Measurements from ENCODE around the gene RPL10A.

RPL10A gene

DNA sequence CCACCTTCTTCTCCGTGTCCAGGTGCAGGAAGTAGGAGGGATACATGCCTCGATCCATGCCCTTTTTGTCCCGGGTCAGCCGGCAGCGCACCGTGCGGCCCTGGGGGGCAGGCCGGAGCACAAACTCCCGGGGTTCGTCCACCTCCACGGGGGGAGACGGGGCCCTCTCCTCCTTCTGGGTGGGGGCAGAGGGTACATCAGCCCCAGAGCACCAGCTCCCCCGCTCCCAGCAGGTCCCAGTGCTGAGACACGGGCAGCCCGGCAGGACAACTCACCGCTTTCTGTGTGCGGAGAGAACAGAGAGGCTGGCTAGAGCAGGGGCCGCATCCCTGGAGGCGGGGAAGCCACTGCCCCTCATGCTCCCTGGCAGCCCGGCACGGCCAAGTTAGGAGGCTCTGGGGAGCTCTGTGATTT lies 37.8 kb downstream of the RPL10A start:
- in situ Hi-C loops (cut with MboI; ENCODE audit: low sequenced_read_pairs, unreplicated experiment) = no loop called here
- no peak for DNase-seq (ENCODE audit: low spot score)
- TF ChIP-seq, protein P1, sequence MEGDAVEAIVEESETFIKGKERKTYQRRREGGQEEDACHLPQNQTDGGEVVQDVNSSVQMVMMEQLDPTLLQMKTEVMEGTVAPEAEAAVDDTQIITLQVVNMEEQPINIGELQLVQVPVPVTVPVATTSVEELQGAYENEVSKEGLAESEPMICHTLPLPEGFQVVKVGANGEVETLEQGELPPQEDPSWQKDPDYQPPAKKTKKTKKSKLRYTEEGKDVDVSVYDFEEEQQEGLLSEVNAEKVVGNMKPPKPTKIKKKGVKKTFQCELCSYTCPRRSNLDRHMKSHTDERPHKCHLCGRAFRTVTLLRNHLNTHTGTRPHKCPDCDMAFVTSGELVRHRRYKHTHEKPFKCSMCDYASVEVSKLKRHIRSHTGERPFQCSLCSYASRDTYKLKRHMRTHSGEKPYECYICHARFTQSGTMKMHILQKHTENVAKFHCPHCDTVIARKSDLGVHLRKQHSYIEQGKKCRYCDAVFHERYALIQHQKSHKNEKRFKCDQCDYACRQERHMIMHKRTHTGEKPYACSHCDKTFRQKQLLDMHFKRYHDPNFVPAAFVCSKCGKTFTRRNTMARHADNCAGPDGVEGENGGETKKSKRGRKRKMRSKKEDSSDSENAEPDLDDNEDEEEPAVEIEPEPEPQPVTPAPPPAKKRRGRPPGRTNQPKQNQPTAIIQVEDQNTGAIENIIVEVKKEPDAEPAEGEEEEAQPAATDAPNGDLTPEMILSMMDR (IDR thresholded peaks at IDR 0.05; ENCODE audit: borderline replicate concordance, control extremely low read depth, extremely low read depth, insufficient read depth, missing control alignments) = no peak

DNA sequence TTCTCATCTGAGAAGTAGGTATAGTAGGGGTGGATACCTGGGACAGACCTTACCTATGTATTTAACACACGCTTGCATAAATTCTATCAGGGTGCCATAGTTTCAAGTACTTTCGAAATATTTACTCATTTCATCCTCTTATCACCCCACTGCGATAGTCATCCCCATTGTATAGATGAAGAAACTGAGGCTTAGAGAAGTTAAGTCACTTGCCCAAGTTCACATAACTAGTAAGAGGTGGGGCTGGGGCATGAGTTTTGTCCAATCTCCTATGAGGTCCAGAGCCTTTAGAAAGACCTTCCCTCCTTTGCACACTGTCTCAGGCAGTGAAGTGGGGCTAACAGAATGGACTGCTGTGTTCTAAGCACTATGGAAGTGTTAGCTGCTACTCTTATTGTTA lies 38.3 kb downstream of the RPL10A start:
- DNase-seq (ENCODE audit: low spot score) = no peak
- in situ Hi-C loops (cut with MboI; ENCODE audit: low sequenced_read_pairs, unreplicated experiment) = no loop called here

DNA sequence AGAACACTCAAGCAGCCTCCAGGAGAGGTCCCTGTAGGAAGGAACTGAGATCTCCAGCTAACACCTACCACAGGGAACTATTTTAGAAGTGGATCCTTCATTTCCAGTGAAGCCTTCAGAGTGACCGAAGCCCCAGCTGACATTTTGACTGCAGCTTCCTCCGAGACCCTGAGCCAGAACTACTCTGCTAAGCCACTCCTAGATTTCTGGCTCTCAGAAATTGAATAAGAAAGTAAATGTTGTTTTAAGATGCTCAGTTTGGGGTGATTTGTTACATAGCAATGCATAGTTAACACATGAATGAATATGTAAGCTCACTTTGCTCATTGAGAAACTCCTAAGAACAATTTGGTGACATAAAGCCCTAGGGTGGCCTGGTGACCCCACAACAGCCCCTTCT lies 39.0 kb downstream of the RPL10A start:
- DNase-seq (ENCODE audit: low spot score) = no peak
- TF ChIP-seq, protein P1 (IDR thresholded peaks at IDR 0.05; ENCODE audit: borderline replicate concordance, control extremely low read depth, extremely low read depth, insufficient read depth, missing control alignments) = no peak
- in situ Hi-C loops (cut with MboI; ENCODE audit: low sequenced_read_pairs, unreplicated experiment) = no loop called here

More for the DNA sequence above, 38.3 kb downstream of the RPL10A start:
- TF ChIP-seq, protein P1 (IDR thresholded peaks at IDR 0.05; ENCODE audit: borderline replicate concordance, control extremely low read depth, extremely low read depth, insufficient read depth, missing control alignments) = no peak

DNA sequence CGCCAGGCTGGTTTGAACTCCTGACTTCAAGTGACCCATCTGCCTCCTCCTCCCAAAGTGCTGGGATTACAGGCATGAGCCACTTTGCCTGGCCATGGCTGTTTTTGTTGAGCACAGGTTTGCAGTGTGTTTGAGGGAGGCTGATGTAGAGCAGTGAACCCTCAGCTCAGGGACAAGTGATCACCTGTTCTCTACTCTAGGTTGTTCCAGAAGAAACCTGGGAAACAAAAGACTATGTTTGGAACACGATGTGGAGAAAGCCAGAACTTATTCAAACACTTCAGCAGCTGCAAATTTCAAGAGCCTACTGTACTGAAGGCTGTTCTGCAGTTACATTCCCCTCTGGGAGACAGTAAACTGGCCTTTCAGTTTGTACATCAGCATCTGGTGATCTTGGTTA lies 39.8 kb downstream of the RPL10A start:
- TF ChIP-seq, protein P1 (IDR thresholded peaks at IDR 0.05; ENCODE audit: borderline replicate concordance, control extremely low read depth, extremely low read depth, insufficient read depth, missing control alignments) = no peak
- no peak for DNase-seq (ENCODE audit: low spot score)
- in situ Hi-C loops (cut with MboI; ENCODE audit: low sequenced_read_pairs, unreplicated experiment) = no loop called here

DNA sequence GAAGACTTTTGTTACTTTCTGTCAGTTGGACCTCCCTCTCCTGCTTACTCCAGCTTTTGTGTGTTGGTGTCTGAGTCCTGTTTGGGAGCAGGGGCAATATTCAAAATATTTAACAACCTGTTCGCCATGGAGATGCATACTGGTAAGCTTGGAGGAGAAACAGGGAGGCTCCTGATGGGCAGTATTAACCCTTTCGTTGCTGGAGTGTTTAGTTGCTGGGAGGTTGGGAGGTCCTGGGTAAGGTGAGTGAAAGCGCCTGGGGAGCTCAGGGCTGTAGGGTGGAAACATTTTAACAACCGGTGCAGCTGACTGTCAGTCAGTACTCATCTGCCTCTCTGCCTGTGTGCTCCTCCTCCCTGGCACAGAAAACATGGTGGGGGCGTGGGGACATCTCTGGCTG lies 40.3 kb downstream of the RPL10A start:
- DNase-seq (ENCODE audit: low spot score) = no peak

DNA sequence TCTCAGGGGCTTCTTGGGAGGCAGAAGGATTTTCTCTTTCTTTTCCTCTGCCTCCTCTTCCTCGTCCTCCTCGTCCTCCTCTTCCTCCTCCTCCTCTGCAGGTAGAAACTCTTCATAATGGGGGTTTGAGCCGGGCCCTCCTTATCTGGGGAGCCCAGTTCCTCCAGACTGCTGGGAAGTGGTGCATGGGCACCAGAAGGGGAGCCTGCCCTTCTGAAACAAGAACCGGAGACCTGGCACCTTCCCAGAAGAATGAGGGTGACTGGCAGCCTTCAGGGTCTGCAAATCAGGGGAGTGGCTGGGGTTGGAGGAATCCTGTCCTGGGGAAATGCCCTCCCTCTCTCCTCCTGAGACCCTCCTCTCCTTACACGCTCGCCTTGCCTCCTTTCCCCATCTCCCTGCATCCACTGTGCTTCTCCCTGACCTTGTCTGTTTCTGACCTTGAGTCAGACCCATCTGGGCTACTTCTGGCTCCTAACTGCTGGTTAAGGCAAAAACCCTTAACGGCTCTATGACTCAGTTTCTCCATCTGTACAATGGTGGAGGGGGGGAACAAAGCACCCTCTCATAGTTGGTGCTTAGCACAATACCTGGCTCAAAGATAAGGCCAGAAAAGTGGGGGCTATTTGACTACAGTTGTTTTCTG lies 42.8 kb downstream of the RPL10A start:
- no peak for DNase-seq (ENCODE audit: low spot score)
- TF ChIP-seq, protein P1 (IDR thresholded peaks at IDR 0.05; ENCODE audit: borderline replicate concordance, control extremely low read depth, extremely low read depth, insufficient read depth, missing control alignments) = no peak
- in situ Hi-C loops (cut with MboI; ENCODE audit: low sequenced_read_pairs, unreplicated experiment) = no loop called here

More for the DNA sequence above, 40.3 kb downstream of the RPL10A start:
- TF ChIP-seq, protein P1 (IDR thresholded peaks at IDR 0.05; ENCODE audit: borderline replicate concordance, control extremely low read depth, extremely low read depth, insufficient read depth, missing control alignments) = no peak
- in situ Hi-C loops (cut with MboI; ENCODE audit: low sequenced_read_pairs, unreplicated experiment) = no loop called here
